A673 (cell line): Measurements from ENCODE around the gene HEBP2.

Experiments
- EZH2 ChIP-seq: fragments of 200-600 bp; sonication (generic); IDR thresholded peaks from 2 replicates; pipeline ENCODE4 v1.6.1; 2017; ENCODE audit warnings: borderline replicate concordance, low read depth, mild to moderate bottlenecking, mixed read lengths, antibody characterized with exemption, low read length; ENCODE audit not compliant: poor library complexity, severe bottlenecking
- TF ChIP-seq, protein P1 (sequence below): fragments of 300-800, 200-600 bp; sonication (generic); conservative IDR thresholded peaks from 2 replicates; pipeline ENCODE4 v1.5.1; 2017; ENCODE audit warnings: low read depth, mild to moderate bottlenecking, antibody characterized with exemption, low read length, moderate library complexity, mixed read lengths

DNA sequence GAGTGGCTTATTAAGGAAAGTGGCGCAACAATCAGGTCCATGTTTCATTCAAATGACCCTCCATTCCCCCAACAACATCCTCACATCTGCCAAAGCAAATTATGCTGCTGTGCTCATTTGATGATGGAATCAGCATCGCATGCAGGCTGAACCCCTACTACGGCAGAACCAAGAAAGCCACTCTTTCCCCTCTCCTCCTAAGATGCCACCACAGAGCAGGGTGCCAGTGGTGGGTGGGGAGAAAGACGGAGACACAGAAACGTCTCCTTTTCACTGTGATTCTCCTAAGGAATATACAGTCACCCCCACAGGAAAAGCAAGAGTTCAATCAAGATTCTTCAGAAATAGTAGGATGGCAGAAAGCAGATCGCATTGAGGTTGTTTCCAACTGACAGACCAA is 17.1 kb downstream of the HEBP2 start:
- TF ChIP-seq, protein P1, sequence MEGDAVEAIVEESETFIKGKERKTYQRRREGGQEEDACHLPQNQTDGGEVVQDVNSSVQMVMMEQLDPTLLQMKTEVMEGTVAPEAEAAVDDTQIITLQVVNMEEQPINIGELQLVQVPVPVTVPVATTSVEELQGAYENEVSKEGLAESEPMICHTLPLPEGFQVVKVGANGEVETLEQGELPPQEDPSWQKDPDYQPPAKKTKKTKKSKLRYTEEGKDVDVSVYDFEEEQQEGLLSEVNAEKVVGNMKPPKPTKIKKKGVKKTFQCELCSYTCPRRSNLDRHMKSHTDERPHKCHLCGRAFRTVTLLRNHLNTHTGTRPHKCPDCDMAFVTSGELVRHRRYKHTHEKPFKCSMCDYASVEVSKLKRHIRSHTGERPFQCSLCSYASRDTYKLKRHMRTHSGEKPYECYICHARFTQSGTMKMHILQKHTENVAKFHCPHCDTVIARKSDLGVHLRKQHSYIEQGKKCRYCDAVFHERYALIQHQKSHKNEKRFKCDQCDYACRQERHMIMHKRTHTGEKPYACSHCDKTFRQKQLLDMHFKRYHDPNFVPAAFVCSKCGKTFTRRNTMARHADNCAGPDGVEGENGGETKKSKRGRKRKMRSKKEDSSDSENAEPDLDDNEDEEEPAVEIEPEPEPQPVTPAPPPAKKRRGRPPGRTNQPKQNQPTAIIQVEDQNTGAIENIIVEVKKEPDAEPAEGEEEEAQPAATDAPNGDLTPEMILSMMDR, result no peak
- no peak for TF ChIP-seq EZH2
